Brain microvascular endothelial cell (primary cell): ENCODE results near the gene PKN1.

ENCODE experiments used
- DNase-seq: peaks from one replicate; pipeline ENCODE4 v3.0.0-alpha.2; 2020
- H3K27ac ChIP-seq: fragments of 250-450 bp; sonication (Bioruptor Pico); 2 replicates; pipeline ENCODE4 v1.5.1; 2020; ENCODE audit warnings: mild to moderate bottlenecking, moderate library complexity
- H3K27me3 ChIP-seq: fragments of 250-450 bp; sonication (Bioruptor Pico); replicated peaks from 2 replicates; pipeline ENCODE4 v1.5.1; 2020; ENCODE audit warnings: mild to moderate bottlenecking
- H3K36me3 ChIP-seq: fragments of 250-450 bp; sonication (Bioruptor Pico); replicated peaks from 2 replicates; pipeline ENCODE4 v1.5.1; 2020; ENCODE audit warnings: mild to moderate bottlenecking
- H3K4me3 ChIP-seq: 2 replicates; pipeline ENCODE4 v1.5.1; 2011; ENCODE audit warnings: low read depth, mild to moderate bottlenecking, control low read depth, low read length, moderate library complexity
- CTCF ChIP-seq: IDR thresholded peaks from 2 replicates; pipeline ENCODE4 v1.5.1; 2011; ENCODE audit warnings: low read depth, mild to moderate bottlenecking, moderate library complexity, low read length, control low read depth, inconsistent platforms; ENCODE audit errors: missing control alignments
- in situ Hi-C: cut with HindIII; loops from 2 replicates; pipeline ENCODE4 v1.10.0; 2017; ENCODE audit warnings: low sequenced_read_pairs, low pct_ligation_motif_present

PKN1 gene

GRCh38 chr19:14410091-14411051 lies 22.7 kb upstream of the PKN1 start:
- Histone ChIP-seq H3K27me3 (no peaks in the 10 kb centered on the region), H3K27ac (no peak overlapping the region), H3K36me3 (peaks cover 71% of the 10 kb centered on the region), H3K4me3 (no peak overlapping the region)
- no peak for TF ChIP-seq CTCF
- no peak for DNase-seq
- in situ Hi-C loops: no loop called here

- no peak for DNase-seq
- Histone ChIP-seq H3K27me3 (no peaks in the 10 kb centered on the region), H3K4me3 (no peak overlapping the region), H3K27ac (no peak overlapping the region), H3K36me3 (peaks cover 73% of the 10 kb centered on the region)
- in situ Hi-C loops: no loop called here
- TF ChIP-seq CTCF: no peak
Measured at GRCh38 chr19:14411161-14411937, 21.8 kb upstream of the PKN1 start.

GRCh38 chr19:14411938-14412245 lies 21.2 kb upstream of the PKN1 start:
- TF ChIP-seq CTCF: no peak
- in situ Hi-C loops: no loop called here
- H3K27me3 ChIP-seq: no peaks in the 10 kb centered on the region
- H3K36me3 ChIP-seq: peaks cover 68% of the 10 kb centered on the region
- DNase-seq: no peak
- no peak overlapping the region for H3K27ac ChIP-seq
- H3K4me3 ChIP-seq: no peak overlapping the region

DNA sequence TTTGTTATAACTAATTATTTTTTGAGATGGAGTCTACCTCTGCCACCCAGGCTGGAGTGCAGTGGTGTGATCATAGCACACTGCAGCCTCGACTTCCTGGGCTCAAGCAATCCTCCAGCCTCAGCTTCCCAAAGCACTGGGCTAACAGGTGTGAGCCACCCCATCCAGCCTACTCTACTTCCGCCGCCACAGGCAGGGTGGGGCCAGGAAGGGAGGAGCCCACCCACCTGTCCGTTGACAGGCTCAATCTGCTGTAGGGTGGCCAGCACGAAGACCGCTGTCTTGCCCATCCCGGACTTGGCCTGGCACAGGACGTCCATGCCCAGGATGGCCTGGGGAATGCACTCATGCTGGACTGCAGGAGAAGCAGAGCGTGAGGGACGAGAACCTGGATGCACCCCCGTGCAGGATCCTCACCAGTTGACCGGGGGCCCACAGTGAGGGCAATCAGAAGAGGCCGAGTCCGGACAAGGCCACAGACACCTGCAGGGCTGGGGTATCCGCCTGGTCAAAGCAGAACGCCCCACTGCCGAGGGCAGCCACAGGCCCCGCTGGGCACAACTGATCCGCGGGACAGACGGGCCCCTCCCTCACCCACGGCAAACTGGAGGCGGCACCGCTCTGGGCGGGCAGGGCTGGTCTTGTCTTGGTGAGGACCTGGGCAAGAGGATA lies 20.6 kb upstream of the PKN1 start:
- DNase-seq: no peak
- H3K4me3 ChIP-seq: no peak overlapping the region
- no peak for TF ChIP-seq CTCF
- no peak overlapping the region for H3K27ac ChIP-seq
- H3K27me3 ChIP-seq: no peaks in the 10 kb centered on the region
- peaks cover 62% of the 10 kb centered on the region for H3K36me3 ChIP-seq
- in situ Hi-C loops: no loop called here

DNA sequence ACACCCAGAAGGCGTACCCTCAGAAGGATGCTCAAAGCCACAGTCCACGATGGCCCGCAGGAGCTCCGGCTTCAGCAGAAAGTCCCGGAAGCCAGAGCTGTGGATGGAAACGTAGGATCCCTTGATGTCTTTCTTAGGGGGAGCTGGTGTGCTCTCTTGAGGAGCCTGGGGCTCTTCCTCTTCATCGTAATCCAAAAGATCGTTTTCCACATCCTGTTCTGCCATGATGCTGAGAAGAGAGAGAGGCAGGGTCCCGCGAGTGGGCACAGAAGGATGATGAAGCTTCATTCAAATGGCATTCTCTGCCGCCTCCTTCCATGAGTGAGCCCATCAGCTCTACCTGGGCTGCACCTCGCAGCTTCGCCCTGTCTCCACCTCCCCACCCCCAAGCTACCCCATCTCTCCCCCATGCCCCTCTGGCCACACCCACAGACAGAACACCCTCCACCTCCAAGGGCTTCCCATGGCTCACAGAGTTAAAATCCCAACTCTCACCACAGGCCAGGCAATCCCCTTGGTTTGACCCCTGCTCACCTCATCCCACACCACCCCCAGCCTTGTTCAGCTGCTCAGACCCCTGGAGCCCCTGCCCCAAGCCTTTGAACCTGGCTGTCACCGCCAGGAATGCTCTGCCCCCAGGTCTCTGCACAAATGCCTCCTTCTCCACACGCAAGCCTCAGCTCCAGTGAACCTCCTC lies 20.0 kb upstream of the PKN1 start:
- no peak overlapping the region for H3K27ac ChIP-seq
- H3K36me3 ChIP-seq: peaks cover 56% of the 10 kb centered on the region
- no peaks in the 10 kb centered on the region for H3K27me3 ChIP-seq
- in situ Hi-C loops: no loop called here
- no peak for DNase-seq
- H3K4me3 ChIP-seq: no peak overlapping the region
- no peak for TF ChIP-seq CTCF
